Measurements from ENCODE around the gene LCOR. TPM values are rescaled to one million over a fixed set of nuclear protein-coding genes. Genes with fewer than 3 reads are reported as not detected.

The LCOR gene
- total and polyA plus RNA-seq, 9 of the 15 experiments (the other 6 are each of a cell fraction or from before 2014, with no cell fraction given): 3.6 to 25.2 (median 14.4) TPM

- TF ChIP-seq RBM34 (IDR thresholded peaks at IDR 0.05; ENCODE audit: borderline replicate concordance, insufficient read depth, low read length) (no peak), YY1 (IDR thresholded peaks at IDR 0.05; ENCODE audit: borderline replicate concordance in 1 of 3, control insufficient read depth in 1 of 3, extremely low read depth in 1 of 3, insufficient read depth in 3 of 3, insufficient read length in 1 of 3, insufficient replicate concordance in 2 of 3, low read depth in 1 of 3, low read length in 2 of 3) (no peak), ZNF316 (IDR thresholded peaks at IDR 0.05) (peak; percentile 88), ARID2 (IDR thresholded peaks at IDR 0.05) (no peak), ID3 (CRISPR knock-in tag; IDR thresholded peaks at IDR 0.05) (no peak), ID3 (tag; IDR thresholded peaks at IDR 0.05) (no peak), RAD51 (IDR thresholded peaks at IDR 0.05; ENCODE audit: borderline replicate concordance, low read depth) (no peak), SRSF3 (IDR thresholded peaks at IDR 0.05; ENCODE audit: insufficient read depth, low read length) (no peak), MEF2D (tag; conservative IDR thresholded peaks at IDR 0.05; ENCODE audit: low read depth) (no peak), PBX2 (CRISPR knock-in tag; IDR thresholded peaks at IDR 0.05; ENCODE audit: low read depth) (no peak), PBX2 (tag; conservative IDR thresholded peaks at IDR 0.05; ENCODE audit: low read depth) (no peak), MAFG (tag; conservative IDR thresholded peaks at IDR 0.05) (peak; percentile 75), ZNF696 (CRISPR knock-in tag; conservative IDR thresholded peaks at IDR 0.05) (no peak), ZEB2 (IDR thresholded peaks at IDR 0.05) (no peak), MCM2 (IDR thresholded peaks at IDR 0.05; ENCODE audit: low read depth) (no peak), PTRF (tag; IDR thresholded peaks at IDR 0.05) (no peak), ZNF274 (IDR thresholded peaks at IDR 0.05; ENCODE audit: borderline replicate concordance, low read depth, low read length) (no peak), BCLAF1 (IDR thresholded peaks at IDR 0.05; ENCODE audit: borderline replicate concordance in 1 of 2, control insufficient read depth in 1 of 2, low read depth in 2 of 2, low read length in 1 of 2) (no peak), CHCHD3 (CRISPR knock-in tag; IDR thresholded peaks at IDR 0.05) (no peak), HNRNPK (IDR thresholded peaks at IDR 0.05; ENCODE audit: low read depth, low read length, poor library complexity, severe bottlenecking) (no peak), ZNF224 (CRISPR knock-in tag; IDR thresholded peaks at IDR 0.05) (no peak), MAFF (IDR thresholded peaks at IDR 0.05; ENCODE audit: low read length) (peak; percentile 80), NCOA4 (IDR thresholded peaks at IDR 0.05; ENCODE audit: partially characterized antibody) (no peak)
Measured at GRCh38 chr10:96987141-96987841, 155.2 kb downstream of the LCOR start (continued).
